Caki2 (cell line): ENCODE results near the gene AP4E1. TPM values are rescaled to one million over a fixed set of nuclear protein-coding genes. Genes with fewer than 3 reads are reported as not detected.
A peak's percentile ranks its signal among the peaks of the same experiment; 100 is the strongest.
"Not testable (repeated sequence)": the region's sequence is repeated elsewhere in the genome, so short reads cannot be mapped to it uniquely, and the experiment has no call there.

ENCODE experiments used
- DNase-seq: peaks from one replicate; pipeline ENCODE4 v3.0.0-alpha.2; 2015; ENCODE audit warnings: low read depth
- in situ Hi-C: cut with HindIII; loops from 2 replicates; pipeline ENCODE4 v1.10.0; 2016; ENCODE audit warnings: low sequenced_read_pairs, low pct_unique_long_range_greater_than_20kb, mixed read lengths
- total RNA-seq: library from RNA; depleted of rRNA; stranded (reverse); fragments of >200 nt; shearing (Covaris generic); gene quantifications from 2 replicates; pipeline ENCODE4 v1.2.3, GENCODE V29; 2014; ENCODE audit warnings: low replicate concordance

The AP4E1 gene
- total RNA-seq, 1 experiment from 2014 or later: 7.7 TPM

DNA sequence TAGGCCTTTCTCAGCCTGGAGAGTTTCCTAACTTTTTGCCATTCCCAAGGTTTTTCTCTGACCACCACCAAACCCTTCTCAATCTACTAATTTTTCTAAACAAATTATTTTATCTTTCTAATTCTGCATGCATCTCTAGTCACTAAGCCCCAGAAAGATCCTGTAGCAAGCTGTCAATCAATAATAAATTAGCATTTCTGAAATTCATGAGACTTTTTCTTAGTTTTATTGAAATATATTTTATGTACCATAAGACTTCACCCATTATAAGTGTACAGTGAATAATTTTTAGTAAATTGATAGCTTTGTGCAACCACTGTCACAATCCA is 22.4 kb upstream of the AP4E1 start:
- in situ Hi-C loops: no loop called here

DNA sequence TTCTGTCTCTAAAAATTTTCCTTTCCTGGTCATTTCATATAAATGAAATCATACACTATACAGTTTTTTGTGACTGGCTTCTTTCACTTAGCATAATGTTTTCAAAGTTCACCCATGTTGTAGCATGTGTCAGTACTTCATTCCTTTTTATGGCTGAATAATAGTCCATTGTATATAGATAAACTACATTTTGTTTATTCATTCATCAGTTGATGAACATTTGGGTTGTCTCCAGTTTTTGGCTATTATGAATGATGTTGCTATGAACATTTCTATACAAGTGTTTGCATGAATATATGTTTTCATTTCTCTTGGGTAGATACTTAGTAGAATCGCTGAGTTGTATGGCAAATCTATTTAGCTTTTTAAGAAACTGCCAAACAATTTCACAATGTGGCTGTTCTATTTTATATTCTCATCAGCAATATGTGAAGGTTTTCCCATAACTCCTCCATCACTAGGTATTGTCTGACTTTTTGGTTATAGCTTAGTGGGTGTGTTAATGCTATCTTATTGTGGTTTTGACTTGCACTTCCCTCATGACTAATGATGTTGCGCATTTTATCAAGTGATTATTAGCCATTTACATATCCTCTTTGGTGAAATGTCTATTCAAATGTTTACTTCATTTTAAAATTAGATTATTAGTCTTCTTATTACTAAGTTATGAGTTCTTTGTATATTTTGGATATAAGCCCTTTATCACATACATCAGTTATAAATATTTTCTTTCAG is 21.7 kb upstream of the AP4E1 start:
- in situ Hi-C loops: no loop called here

More for the DNA sequence above, 22.4 kb upstream of the AP4E1 start:
- no peak for DNase-seq

DNA sequence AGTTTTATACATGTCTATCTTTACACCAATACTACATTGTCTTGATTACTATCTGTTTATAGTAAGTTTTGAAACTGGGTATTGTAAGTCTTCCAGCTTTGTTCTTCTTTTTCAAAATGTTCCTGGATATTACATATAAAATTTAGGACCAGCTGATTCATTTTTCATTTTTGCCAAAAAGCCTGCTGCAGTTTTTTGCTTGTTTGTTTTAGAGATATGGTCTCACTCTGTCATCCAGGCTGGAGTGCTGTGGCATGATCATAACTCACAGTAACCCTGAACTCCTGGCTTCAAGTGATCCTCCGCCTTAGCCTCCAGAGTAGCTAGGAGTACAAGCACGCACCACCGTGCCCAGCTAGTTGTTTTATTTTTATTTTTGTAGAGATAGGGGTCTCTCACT is 20.4 kb upstream of the AP4E1 start:
- no peak for DNase-seq
- in situ Hi-C loops: no loop called here

More for the DNA sequence above, 21.7 kb upstream of the AP4E1 start:
- no peak for DNase-seq

DNA sequence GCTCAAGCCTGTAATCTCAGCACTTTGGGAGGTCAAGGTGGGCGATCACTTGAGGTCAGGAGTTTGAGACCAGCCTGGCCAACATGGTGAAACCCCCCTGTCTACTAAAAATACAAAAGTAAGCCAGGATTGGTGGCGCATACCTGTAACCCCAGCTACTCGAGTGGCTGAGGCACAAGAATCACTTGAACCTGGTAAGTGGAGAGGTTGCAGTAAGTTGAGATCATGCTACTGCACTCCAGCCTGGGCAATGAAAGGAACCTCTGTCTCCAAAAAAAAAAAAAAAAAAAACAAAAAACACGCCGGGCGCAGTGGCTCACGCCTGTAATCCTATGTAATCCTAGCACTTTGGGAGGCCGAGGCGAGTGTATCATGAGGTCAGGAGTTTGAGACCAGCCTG is 18.9 kb upstream of the AP4E1 start:
- no peak for DNase-seq
- in situ Hi-C loops: no loop called here

DNA sequence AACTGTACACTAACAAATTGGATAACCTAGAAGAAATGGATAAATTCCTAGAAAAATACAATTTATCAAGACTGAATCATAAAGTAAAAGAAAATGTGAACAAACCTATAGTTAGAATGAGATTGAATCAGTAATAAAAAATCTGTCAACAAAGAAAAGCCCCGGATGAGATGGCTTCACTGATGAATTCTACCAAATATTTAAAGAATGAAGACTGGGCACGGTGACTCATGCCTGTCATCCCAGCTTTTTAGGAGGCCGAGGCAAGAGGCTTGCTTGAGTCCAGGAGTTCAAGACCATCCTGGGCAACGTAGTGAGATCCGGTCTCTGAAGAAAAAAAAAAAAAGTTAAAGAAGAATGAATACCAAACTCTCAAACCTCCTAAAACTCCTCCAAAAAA is 17.7 kb upstream of the AP4E1 start:
- in situ Hi-C loops: no loop called here

DNA sequence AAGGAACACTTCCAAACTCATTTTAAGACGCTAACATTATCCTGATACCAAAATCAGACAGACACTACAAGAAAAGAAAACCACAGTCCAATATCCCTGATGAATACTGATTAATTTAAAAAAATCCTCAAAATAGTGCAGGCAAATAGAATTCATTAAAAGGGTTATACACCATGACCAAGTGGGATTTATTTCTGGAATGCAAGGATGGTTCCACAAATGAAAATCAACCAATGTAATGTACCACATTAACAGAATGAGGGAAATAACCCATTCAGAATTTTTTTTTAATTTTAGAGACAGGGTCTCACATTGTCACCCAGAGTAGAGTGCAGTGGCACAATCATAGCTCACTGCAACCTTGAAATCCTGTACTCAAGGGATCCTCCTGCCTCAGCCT is 17.3 kb upstream of the AP4E1 start:
- in situ Hi-C loops: no loop called here
- DNase-seq: no peak

More for the DNA sequence above, 17.7 kb upstream of the AP4E1 start:
- DNase-seq: no peak

DNA sequence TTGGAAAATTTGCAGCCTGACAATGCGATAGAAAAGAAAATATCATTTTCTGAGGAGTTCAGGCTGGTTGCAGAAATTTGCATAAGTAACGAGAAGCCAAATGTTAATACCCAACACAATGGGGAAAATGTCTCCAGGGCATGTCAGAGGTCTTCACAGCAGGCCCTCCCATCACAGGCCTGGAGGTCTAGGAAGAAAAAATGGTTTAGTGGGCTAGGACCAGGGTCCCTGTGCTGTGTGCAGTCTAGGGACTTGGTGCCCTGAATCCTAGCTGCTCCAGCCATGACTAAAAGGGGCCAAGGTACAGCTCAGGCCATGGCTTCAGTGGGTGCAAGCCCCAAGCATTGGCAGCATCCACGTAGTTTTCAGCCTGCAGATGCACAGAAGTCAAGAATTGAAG is 14.5 kb upstream of the AP4E1 start:
- no peak for DNase-seq
- in situ Hi-C loops: no loop called here

DNA sequence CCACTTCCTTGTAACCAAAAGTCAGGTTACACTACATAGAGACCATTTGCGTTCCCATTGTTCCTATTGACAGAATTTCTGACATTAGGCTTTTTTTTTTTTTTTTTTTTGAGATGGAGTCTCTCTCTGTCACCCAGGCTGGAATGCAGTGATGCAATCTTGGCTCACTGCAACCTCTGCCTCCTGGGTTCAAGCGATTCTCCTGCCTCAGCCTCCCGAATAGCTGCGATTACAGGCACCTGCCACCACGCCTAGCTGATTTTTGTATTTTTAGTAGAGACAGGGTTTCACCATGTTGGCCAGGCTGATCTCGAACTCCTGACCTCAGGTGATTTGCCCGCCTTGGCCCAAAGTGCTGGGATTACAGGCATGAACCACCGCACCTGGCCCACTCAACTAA is 7.1 kb upstream of the AP4E1 start:
- DNase-seq, in situ Hi-C loops: not testable (repeated sequence)

DNA sequence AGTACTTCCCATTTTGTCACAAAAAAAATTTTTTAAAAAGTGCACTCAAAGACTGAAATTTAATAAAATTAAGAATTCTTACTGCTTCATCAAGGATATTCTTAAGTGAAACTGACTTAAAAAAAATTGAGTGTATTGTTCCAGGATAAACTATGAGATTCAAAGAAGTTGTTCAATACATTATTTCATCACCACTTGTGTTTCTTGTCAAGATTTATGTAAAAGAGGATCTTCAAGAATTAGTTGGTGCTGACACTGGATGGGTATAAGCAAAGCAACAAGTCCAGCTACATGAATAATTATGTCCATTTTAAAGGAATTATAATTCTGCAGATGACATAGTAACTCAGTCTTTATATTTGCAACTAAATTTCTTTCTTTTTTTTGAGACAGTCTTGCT is 4.3 kb upstream of the AP4E1 start:
- DNase-seq: no peak
- in situ Hi-C loops: no loop called here

DNA sequence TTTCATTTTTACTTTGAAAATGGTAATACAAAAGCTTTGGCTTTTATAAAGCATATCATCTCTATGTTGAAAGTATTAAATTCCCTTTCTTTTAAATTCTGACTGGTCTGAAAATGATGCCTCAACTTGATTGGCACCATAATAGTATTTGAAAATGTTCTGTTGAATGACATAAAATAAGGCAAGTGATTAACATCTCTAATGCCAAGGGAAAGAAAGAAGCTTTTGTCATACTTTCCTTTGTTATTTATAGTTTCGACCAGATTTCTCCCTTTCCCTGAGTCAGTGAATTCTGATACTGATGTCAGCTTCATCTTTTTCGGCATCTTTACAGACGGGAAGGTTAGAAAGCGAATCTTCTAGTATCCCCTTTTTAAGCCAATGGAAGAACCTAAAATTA is 3.4 kb upstream of the AP4E1 start:
- in situ Hi-C loops: no loop called here

DNA sequence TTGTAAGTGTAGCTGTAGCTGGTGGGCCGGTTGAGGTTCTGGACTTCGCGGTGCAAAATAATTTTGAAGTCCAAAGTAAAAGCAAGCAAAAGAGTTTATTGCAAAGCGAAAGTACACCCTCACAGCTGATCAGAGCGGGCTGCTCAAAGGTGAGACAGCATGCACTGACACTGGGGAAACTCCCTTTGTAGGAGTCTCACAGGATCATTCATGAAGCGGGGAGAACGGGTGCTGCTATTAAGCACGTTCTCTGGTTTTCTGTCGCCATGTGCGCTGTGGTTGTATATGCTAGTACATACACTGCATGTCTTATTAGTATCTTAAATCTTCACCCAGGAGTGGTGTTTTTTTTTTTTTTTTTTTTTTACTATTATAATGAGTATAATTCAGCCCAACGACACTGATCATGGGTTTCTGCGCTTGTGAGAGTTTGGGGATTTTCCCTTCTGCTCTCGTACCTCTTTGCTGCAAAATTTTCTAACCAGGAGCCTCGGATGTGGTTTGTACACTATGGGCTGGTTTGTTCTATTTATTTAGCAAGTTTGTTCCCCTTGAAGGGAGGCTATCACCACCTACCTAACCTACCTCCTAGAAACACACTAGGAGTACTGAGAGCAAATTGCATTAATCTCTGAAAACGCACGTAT is 1.4 kb upstream of the AP4E1 start:
- in situ Hi-C loops: no loop called here
- peak; percentile 57 for DNase-seq

More for the DNA sequence above, 3.4 kb upstream of the AP4E1 start:
- no peak for DNase-seq

DNA sequence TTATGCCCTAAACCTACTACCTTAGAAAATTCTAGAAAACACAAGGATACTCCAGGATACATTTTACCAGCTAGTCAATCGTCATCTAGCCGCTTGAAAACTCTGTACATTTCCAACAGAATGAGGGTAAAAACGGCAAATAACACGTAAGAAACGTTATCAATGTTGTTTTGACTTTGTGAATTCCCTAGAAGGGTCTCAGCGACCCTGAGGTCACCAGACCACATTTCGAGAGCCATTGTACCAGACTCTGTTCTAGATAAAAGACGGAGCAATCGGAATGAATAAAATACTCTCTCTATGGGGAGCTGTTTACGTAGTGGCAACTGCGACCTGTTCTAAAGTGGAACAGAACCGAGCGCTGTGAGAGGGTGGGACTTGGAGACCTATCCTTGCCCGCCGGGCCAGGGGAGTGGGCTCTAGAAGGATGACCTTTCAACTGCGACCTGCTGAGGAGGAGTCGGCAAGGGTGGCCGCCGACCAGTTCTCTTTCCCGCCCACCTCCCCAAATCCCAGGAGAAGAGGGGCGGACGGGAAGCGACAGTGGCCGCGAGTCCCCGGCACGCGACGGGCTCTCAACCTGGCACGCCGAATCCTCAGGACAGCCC is 778 bp upstream of the AP4E1 start:
- in situ Hi-C loops: no loop called here

DNA sequence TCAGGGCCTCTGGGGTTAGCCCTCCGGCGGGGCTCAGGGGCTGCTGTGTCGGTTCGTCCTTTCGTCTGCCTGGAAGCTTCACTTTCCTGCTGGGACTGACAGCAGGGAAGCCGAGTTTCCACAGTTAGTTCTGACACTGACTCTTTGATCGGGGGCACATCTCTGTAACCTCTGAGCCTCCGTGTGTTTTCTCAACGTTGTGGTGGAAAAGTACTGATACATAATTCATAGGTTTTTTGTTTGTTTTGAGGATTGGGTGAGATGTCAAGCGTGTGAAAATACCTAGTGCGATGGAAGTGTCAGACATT is 481 bp downstream of the AP4E1 start:
- in situ Hi-C loops: no loop called here

More for the DNA sequence above, 778 bp upstream of the AP4E1 start:
- peak; percentile 49 for DNase-seq

DNA sequence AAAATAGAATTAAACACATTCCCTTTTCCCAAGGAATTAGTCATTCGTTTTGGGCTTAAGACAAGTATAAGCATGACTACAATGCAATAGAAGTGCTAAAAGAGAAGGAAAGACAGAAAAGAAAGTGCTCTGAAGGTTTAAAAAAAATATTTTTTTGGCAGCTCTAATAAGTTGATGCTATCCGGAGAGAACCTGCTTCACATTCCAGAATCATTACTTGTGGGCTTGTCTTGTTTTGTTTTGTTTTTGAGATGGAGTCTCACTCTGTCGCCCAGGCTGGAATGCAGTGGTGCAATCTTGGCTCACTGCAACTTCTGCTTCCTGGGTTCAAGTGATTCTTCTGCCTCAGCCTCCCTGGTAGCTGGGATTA is 1.9 kb downstream of the AP4E1 start:
- in situ Hi-C loops: not testable (repeated sequence)
- DNase-seq: peak; percentile 31

More for the DNA sequence above, 481 bp downstream of the AP4E1 start:
- no peak for DNase-seq

DNA sequence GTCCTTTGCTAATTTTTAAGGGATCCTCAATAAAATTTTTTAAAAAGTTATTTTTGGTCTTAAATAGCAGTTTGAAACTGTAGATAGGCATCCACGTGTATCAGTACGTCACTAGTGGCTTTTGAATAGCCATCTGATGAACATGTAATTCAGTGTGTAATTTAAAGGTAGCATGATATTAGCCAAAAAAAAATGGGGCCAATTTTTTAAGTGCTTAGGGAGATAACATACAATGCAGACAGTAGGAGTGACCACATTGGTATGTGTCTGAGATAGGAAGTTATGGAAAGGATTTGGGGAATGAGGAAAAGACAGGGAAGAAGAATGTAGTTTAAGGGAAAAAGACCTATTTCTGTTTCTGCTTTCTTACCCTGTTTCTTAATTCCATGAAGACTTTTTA is 2.5 kb downstream of the AP4E1 start:
- in situ Hi-C loops: no loop called here
- DNase-seq: no peak

DNA sequence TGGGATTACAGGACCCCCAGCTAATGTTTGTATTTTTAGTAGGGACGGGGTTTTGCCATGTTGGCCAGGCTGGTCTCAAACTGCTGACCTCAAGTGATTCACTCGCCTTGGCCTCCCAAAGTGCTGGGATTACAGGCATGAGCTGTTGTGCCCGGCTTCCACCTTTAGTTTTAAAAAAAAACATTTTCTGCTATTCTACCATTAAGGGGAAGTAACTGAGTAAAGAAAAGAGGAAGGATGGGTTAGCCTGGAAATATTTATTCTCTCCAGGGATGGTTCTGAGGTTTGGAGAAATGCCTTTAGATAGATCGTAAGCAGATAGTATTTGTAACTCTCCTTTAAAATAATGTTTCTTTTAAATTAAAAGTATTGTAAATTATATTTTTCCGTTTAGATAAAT is 3.1 kb downstream of the AP4E1 start:
- in situ Hi-C loops: no loop called here
- DNase-seq: no peak

DNA sequence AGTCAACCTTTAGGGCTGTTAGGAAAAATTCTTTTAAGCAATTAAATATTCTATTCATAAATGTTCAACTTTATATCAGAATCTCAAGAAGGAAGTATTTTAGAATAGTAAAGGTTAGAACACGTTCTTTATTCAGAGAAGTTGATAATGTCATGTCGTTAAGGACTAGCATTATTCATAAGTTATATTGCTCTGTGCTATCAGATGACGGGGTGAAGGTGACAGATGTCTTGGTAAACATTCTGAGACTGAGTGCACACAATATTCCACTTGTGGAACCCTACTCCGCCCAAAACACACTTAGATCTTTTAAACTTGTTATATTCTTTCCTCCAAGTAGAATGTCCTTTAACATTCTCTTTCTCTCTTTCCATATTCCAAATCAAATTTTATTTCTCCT is 7.9 kb downstream of the AP4E1 start:
- no peak for DNase-seq
- in situ Hi-C loops: no loop called here

DNA sequence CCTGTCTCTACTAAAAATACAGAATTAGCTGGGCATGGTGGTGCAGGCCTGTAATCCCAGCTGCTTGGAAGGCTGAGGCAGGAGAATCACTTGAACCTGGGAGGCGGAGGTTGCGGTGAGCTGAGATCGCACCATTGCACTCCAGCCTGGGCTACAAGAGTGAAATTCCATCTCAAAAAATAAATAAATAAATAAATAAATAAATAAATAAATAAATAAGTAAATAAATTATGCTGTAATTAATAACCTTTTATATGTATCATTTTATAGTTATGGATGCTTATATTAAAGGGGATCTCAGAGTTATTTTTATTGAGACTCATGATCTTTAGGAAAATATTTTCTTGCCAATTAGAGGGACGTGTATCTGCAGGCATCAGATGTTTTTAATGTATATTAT is 10.9 kb downstream of the AP4E1 start:
- DNase-seq, in situ Hi-C loops: not testable (repeated sequence)

DNA sequence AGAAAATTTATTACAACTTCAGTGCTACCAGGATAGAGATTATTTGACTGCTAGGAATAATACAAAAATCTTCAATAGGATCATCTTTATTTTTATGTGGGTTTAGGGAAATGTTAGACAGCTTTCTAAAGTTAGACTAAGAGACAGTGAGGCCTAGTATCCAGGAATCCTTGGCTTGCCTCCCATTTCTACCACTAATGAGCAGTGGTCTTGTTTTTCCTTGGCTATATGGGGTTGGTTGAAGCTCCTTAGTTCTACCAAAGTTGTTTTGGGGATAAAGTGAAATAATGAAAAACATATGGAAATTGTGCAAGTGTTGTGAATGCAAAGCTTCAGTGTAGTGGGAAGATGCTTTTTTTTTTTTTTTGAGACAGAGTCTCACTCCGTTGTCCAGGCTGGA is 16.8 kb downstream of the AP4E1 start:
- no peak for DNase-seq
- in situ Hi-C loops: no loop called here

DNA sequence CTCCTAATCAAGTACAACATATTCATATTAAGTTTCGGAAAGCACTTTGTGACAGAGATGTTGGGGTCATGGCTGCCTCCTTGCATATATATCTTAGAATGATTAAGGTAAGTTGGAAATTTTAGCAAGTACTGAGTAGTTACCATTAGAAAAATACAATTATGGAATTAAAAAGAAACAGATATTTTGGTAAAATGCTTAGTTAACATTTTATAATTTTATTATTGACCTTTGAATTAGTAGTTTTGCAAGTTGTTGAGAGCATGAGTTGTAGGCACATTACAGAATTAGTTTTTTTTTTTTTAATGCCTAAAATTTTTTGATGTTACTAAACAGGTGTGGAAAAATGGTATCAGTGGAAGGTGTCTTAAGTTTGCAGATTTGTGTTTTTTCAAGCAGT is 20.6 kb downstream of the AP4E1 start:
- DNase-seq: no peak
- in situ Hi-C loops: no loop called here
